ENCODE data around the gene MLLT1.
A peak's percentile ranks its signal among the peaks of the same experiment; 100 is the strongest.

The MLLT1 gene

DNA sequence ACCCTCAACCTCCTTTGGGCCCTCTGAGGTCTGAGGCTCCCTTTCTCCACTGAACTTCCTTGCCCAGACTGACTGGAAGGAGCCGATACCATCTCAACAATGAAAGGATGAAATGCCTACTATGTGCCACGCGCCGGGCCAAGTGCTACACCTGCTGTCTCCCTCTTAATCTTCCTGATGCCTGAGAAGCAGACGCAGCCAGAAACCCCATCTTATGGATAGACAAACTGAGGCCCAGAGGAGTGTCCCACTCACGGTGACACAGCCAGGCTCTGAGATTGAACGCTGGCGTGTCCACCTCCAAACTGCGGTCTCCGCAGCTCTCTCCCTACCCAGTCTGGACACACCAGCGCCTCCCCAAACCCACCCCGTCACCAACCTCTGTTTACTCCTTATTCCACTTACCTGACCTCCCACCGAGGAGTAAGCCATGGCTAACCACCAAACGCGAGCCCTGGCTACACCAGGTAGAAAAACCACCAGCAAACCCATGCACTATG is 20.9 kb downstream of the MLLT1 start:
- DNase-seq (ENCODE audit: low spot score) = no peak

GRCh38 chr19:6253954-6254733 is 25.6 kb downstream of the MLLT1 start:
- no peak for DNase-seq (ENCODE audit: low spot score)

GRCh38 chr19:6252066-6252465 is 27.7 kb downstream of the MLLT1 start:
- no peak for DNase-seq (ENCODE audit: low spot score)

GRCh38 chr19:6250909-6251308 is 28.9 kb downstream of the MLLT1 start:
- no peak for DNase-seq (ENCODE audit: low spot score)

DNA sequence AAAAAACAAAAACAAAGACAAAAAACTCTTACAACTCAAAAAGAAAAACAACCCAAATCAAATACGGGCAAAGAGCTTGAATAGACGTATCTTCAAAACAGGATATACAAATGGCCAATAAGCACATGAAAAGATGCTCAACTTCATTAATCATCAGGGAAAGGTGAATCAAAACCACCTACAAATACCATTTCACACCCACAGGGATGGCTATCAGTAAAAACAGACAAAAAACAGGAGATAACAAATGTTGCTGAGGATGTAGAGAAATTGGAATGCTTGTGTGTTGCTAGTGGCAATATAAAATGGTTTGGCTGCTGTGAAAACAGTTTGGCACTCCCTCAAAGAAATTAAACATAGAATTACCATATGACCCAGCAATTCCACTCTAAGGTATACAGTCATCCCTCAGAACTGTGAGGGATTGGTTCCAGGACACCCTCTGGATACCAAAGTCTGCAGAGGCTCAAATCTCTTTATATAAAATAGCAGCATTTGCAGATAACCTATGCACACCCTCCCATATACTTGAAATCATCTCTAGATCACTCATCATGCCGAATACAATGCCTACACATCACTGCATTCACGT is 29.7 kb downstream of the MLLT1 start:
- no peak for DNase-seq (ENCODE audit: low spot score)

- DNase-seq (ENCODE audit: low spot score) = no peak
These were observed 30.5 kb downstream of the MLLT1 start for GRCh38 chr19:6249296-6249695.

GRCh38 chr19:6248844-6249243 is 30.9 kb downstream of the MLLT1 start:
- no peak for DNase-seq (ENCODE audit: low spot score)

DNA sequence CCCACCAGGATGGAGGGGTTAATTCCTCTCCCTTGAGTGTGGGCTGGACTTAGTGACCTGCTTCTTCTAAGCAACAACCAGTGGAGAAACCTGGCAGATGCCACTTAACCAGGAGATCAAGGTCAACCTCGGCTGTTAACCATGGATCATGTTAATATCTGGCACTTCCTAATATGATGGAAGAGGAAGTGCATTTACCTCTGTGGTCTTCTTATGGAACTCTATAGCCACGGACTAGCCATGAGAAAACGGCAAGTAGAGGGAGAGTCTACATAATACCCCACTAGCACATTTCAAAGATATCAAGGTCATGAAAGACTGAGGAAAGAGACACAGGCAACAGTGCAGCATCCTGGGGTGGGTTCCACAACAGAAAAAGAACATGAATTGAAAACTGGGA is 31.4 kb downstream of the MLLT1 start:
- DNase-seq (ENCODE audit: low spot score) = no peak

DNA sequence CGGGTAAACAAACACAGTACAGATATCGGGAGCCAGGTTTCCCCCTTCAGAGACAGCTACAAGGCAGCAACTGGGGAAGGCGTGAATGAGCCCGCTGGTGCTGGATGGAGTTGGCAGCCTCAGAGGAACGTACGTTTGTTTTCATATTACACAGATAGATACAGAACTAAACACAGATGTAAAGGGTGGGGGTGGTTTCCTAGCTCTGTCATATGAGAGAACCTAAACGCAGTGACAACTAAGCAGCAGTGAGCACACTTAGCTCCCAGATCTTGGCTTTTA is 32.8 kb downstream of the MLLT1 start:
- no peak for DNase-seq (ENCODE audit: low spot score)

DNA sequence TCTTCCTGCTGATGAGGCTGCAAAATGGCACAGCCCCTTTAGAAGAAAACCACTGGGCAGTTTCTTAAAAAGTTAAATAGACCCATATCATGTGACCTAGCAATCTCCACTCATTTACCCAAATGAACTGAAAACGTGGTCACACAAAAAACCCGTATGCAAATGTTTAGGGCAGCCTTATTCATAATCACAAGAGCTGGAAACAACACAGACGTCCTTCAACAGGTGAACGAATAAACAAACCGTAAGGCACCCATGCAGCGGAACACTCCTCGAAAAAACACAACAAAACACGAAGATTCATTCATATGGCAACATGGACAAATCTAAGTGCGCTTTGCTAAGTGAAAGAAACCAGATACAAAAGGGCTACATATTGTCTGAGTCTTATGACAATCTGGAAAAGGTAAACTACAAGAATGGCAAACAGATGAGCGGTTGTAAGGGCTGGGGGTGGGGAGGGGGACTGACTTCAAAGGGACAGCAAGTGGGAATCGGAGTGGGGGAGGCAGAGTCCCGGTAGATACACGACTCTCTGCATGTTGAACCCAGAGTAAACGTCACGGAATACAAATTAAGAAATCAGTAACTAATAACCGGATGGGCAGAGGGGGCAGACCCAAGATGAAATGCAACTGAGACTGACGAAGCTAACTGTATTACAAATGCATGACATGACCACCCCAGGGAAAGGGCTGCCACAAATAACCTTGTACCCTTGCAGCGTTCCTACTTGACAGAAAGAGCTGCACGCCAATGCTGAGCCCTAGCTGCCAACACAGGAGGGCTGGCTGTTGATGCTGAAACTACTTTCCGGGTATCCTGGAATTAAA is 33.4 kb downstream of the MLLT1 start:
- DNase-seq (ENCODE audit: low spot score) = no peak

GRCh38 chr19:6242677-6243076 is 37.1 kb downstream of the MLLT1 start:
- no peak for DNase-seq (ENCODE audit: low spot score)

- no peak for DNase-seq (ENCODE audit: low spot score)
These were observed 37.9 kb downstream of the MLLT1 start for GRCh38 chr19:6241680-6242377.

- no peak for DNase-seq (ENCODE audit: low spot score)
These were observed 38.7 kb downstream of the MLLT1 start for GRCh38 chr19:6241056-6241455.

DNA sequence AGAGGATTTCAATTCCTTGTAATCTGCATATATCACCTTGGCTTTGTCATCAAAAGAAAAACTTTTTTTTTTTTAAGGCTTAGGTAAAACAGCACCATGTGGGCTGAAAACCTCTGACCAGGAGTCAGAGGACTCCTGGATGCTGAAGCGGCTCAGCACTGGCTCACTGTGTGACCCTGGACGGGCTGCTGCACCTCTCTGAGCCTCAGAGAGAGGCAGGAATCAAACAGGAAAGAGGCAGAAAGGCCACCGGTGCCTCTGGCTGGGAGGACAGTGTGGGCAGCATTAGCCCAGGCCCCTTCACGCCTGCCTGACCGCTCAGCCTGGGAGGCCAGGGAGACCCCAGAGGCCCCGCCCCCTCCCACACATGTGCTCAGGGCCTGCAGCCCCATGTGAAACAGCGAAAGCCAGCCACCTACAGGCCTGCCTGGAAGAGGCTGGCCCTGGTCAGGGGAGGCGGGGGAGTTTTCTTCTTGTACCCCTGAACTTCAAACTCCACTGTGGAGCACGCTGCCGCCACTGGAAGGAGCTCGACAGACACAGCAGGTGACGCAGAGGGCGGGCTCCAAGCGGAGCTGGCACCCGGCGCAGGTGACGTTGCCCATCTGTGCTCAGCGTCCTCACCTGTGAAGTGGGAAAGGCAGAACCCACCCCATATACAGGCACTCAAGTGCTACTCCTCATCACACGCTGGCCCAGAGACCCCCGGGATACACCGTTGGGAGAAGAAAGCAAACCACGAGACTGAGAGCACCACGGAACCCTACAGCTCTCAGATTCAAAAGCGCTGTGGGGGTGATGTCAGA is 39.7 kb downstream of the MLLT1 start:
- no peak for DNase-seq (ENCODE audit: low spot score)

DNA sequence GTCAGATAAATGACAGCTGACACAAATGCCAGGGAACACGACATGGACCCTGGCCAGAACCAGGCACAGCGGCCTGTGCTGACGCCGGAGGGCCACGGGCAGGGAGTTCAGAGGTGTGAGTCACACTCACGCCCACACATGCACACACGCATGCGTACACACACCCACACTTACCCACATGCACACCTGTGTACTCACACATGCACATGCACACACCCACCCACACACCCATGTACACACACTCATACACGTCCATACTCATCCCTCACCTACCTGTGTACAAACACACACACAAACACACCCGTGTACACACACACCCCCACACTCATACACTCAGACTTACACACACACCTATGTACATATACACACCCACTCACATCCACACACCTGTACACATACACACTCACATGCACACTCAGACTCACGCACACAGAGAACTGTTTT is 40.4 kb downstream of the MLLT1 start:
- DNase-seq (ENCODE audit: low spot score) = peak; percentile 52

- peak; percentile 60 for DNase-seq (ENCODE audit: low spot score)
These were observed 41.0 kb downstream of the MLLT1 start for GRCh38 chr19:6238643-6239281.

DNA sequence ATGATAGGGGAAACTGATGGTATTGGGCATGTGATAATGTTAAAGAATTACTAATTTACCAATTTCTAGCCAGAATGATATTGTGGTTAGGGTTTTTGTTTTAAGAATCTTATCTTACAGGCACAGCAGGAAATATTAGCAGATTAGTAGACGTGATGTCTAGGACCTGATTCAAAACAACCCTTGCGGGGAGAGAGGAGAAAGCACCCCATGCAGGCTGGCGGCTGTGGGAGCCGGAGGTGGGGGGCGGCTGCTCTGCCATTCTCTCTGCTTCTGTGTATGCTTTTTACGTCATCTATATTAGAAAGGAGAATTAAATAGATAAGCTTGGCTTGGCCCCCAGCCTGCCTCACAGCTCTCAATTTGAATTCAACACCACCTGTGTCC is 41.5 kb downstream of the MLLT1 start:
- DNase-seq (ENCODE audit: low spot score) = no peak

GRCh38 chr19:6236310-6237291 is 43.2 kb downstream of the MLLT1 start:
- DNase-seq (ENCODE audit: low spot score) = no peak

GRCh38 chr19:6235031-6235951 is 44.5 kb downstream of the MLLT1 start:
- DNase-seq (ENCODE audit: low spot score) = no peak
